WTC11 (cell line): ENCODE data around the gene WNT16.

Experiments
- TF ChIP-seq, protein P1 (sequence below): fragments of 200-600 bp; IDR thresholded peaks from 2 replicates; pipeline ENCODE4 v1.8.0; 2022; ENCODE audit warnings: antibody characterized with exemption
- TF ChIP-seq, protein P2 (sequence below): sonication (generic); formaldehyde crosslinking; IDR thresholded peaks from 2 replicates; pipeline ENCODE4 v1.8.1; 2023; ENCODE audit warnings: mild to moderate bottlenecking, moderate library complexity, missing genetic modification reagents

DNA sequence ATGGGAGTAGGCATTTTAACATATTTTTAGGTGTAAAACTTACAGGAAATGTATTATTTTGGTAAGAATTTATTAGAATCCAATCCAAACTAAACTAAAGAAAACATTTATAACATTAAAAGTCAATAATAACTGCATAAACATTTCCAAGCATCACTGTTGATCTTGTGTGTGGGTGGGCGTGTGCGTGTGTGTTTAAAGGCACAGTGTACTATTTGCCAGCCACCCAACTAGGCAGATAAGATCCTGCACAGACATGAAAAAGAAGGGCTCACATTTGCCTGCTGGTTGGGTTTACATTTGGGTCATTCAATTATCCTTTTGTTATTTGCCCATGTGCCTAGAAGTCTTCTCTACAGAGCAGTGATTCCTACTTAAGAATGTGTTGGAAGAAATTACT is 31.0 kb upstream of the WNT16 start:
- TF ChIP-seq, protein P1, sequence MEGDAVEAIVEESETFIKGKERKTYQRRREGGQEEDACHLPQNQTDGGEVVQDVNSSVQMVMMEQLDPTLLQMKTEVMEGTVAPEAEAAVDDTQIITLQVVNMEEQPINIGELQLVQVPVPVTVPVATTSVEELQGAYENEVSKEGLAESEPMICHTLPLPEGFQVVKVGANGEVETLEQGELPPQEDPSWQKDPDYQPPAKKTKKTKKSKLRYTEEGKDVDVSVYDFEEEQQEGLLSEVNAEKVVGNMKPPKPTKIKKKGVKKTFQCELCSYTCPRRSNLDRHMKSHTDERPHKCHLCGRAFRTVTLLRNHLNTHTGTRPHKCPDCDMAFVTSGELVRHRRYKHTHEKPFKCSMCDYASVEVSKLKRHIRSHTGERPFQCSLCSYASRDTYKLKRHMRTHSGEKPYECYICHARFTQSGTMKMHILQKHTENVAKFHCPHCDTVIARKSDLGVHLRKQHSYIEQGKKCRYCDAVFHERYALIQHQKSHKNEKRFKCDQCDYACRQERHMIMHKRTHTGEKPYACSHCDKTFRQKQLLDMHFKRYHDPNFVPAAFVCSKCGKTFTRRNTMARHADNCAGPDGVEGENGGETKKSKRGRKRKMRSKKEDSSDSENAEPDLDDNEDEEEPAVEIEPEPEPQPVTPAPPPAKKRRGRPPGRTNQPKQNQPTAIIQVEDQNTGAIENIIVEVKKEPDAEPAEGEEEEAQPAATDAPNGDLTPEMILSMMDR, result no peak
- TF ChIP-seq, protein P2, sequence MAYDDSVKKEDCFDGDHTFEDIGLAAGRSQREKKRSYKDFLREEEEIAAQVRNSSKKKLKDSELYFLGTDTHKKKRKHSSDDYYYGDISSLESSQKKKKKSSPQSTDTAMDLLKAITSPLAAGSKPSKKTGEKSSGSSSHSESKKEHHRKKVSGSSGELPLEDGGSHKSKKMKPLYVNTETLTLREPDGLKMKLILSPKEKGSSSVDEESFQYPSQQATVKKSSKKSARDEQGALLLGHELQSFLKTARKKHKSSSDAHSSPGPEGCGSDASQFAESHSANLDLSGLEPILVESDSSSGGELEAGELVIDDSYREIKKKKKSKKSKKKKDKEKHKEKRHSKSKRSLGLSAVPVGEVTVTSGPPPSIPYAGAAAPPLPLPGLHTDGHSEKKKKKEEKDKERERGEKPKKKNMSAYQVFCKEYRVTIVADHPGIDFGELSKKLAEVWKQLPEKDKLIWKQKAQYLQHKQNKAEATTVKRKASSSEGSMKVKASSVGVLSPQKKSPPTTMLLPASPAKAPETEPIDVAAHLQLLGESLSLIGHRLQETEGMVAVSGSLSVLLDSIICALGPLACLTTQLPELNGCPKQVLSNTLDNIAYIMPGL (CRISPR knock-in tag), result no peak
